HepG2 (cell line): ENCODE data around the gene NUP155. TPM values are rescaled to one million over a fixed set of nuclear protein-coding genes. Genes with fewer than 3 reads are reported as not detected.

Experiments
- ADNP ChIP-seq: sonication (generic); formaldehyde crosslinking; IDR thresholded peaks from 2 replicates; pipeline ENCODE4 v1.4.0; 2020; ENCODE audit warnings: missing genetic modification reagents
- ASH2L ChIP-seq: fragments of 300-600, 200-600 bp; sonication (generic); IDR thresholded peaks from 2 replicates; pipeline ENCODE4 v1.7.0; 2017; ENCODE audit warnings: low read depth, mild to moderate bottlenecking, moderate library complexity, mixed read lengths, low read length; ENCODE audit not compliant: insufficient read length
- DDIT3 ChIP-seq: sonication (generic); formaldehyde crosslinking; IDR thresholded peaks from 2 replicates; pipeline ENCODE4 v1.4.0; 2020; ENCODE audit warnings: mild to moderate bottlenecking, missing genetic modification reagents
- EEA1 ChIP-seq: sonication (generic); formaldehyde crosslinking; IDR thresholded peaks from 2 replicates; pipeline ENCODE4 v1.5.1; 2020; ENCODE audit warnings: mild to moderate bottlenecking, missing genetic modification reagents, borderline replicate concordance
- FOXA1 ChIP-seq, 2 experiments: fragments of 450-650 bp in 1 of 2; sonication (generic) in 1 of 2; formaldehyde crosslinking in 1 of 2; IDR thresholded peaks; 2 replicates each; pipeline versions ENCODE4 v1.4.0 to v1.6.1; 2016 to 2020; ENCODE audit warnings: missing genetic modification reagents in 1 of 2
- MAFF ChIP-seq: IDR thresholded peaks from 2 replicates; pipeline ENCODE4 v1.6.1; 2011; ENCODE audit warnings: low read depth, low read length, improper control_type of control experiment
- MTERF4 ChIP-seq: sonication (generic); formaldehyde crosslinking; IDR thresholded peaks from 2 replicates; pipeline ENCODE4 v1.8.0; 2023; ENCODE audit warnings: mild to moderate bottlenecking, missing genetic modification reagents
- NFYB ChIP-seq: sonication (generic); formaldehyde crosslinking; IDR thresholded peaks from 2 replicates; pipeline ENCODE4 v1.4.0; 2020; ENCODE audit warnings: missing genetic modification reagents
- NFYC ChIP-seq: IDR thresholded peaks from 2 replicates; pipeline ENCODE4 v1.6.1; 2016; ENCODE audit warnings: missing genetic modification reagents, missing compliant biosample characterization
- NR2F1 ChIP-seq, 2 experiments: fragments of 450-650 bp in 1 of 2; formaldehyde crosslinking in 1 of 2; IDR thresholded peaks; 2 replicates each; pipeline versions ENCODE4 v1.5.0 to v1.6.1; 2016 to 2020; ENCODE audit warnings: mild to moderate bottlenecking in 1 of 2, missing compliant biosample characterization in 1 of 2, missing genetic modification reagents in 1 of 2, moderate library complexity in 1 of 2
- PTBP1 ChIP-seq: fragments of 200-400 bp; formaldehyde crosslinking; IDR thresholded peaks from 2 replicates; pipeline ENCODE4 v1.6.1; 2018; ENCODE audit warnings: low read length, low read depth; ENCODE audit not compliant: poor library complexity, severe bottlenecking
- REL ChIP-seq: sonication (generic); formaldehyde crosslinking; conservative IDR thresholded peaks from 2 replicates; pipeline ENCODE4 v1.8.0; 2022; ENCODE audit warnings: mild to moderate bottlenecking, missing genetic modification reagents, moderate library complexity
- ZFP41 ChIP-seq: sonication (generic); formaldehyde crosslinking; IDR thresholded peaks from 2 replicates; pipeline ENCODE4 v1.4.0; 2020; ENCODE audit warnings: mild to moderate bottlenecking, missing genetic modification reagents, borderline replicate concordance
- ZNF143 ChIP-seq: sonication (generic); formaldehyde crosslinking; IDR thresholded peaks from 2 replicates; pipeline ENCODE4 v1.4.0; 2020; ENCODE audit warnings: missing genetic modification reagents
- ZNF326 ChIP-seq: sonication (generic); formaldehyde crosslinking; IDR thresholded peaks from 2 replicates; pipeline ENCODE4 v1.4.0; 2020; ENCODE audit warnings: missing genetic modification reagents, borderline replicate concordance
- ZNF335 ChIP-seq: sonication (generic); formaldehyde crosslinking; IDR thresholded peaks from 2 replicates; pipeline ENCODE4 v1.4.0; 2020; ENCODE audit warnings: missing genetic modification reagents
- ZNF383 ChIP-seq: sonication (generic); formaldehyde crosslinking; IDR thresholded peaks from 2 replicates; pipeline ENCODE4 v1.4.0; 2020; ENCODE audit warnings: missing genetic modification reagents, mild to moderate bottlenecking, borderline replicate concordance
- ZNF646 ChIP-seq: sonication (generic); formaldehyde crosslinking; IDR thresholded peaks from 2 replicates; pipeline ENCODE4 v1.9.0; 2021; ENCODE audit warnings: mild to moderate bottlenecking, missing genetic modification reagents
- ZNF841 ChIP-seq: sonication (generic); formaldehyde crosslinking; IDR thresholded peaks from 2 replicates; pipeline ENCODE4 v1.8.1; 2023; ENCODE audit warnings: missing genetic modification reagents, borderline replicate concordance
- polyA plus RNA-seq, 8 experiments: library from polyadenylated mRNA; depleted of rRNA in 3 of 8; stranded (reverse) in 7 of 8; unstranded in 1 of 8; fragments of >200 nt; fragmentation: Illumina TruSeq in 4 of 8; extraction: Trizol in 4 of 8; gene quantifications; 2 replicates each; pipeline versions ENCODE4 v1.2.1 to v1.2.3, GENCODE V29; 2011 to 2016; ENCODE audit warnings: low read depth in 4 of 8, missing spikeins in 1 of 8, mixed read lengths in 1 of 8; ENCODE audit not compliant: insufficient read depth in 1 of 8
- total RNA-seq, 5 experiments: library from RNA; depleted of rRNA; stranded (reverse); fragments of >200 nt; fragmentation: Illumina TruSeq; extraction: Trizol; gene quantifications; 2 replicates each; pipeline ENCODE4 v1.2.3, GENCODE V29; 2016; ENCODE audit warnings: low read depth in 1 of 5

The NUP155 gene
- total and polyA plus RNA-seq, 2 of the 13 experiments (the other 11 are each of a cell fraction or from before 2014, with no cell fraction given), result 13.0 to 57.4 TPM

- TF ChIP-seq ZNF646 (CRISPR knock-in tag), result no peak
- TF ChIP-seq DDIT3 (CRISPR knock-in tag), result no peak
- no peak for TF ChIP-seq ZNF841 (CRISPR knock-in tag)
- peak; percentile 38; the same call in 1 of the 2 replicates for TF ChIP-seq NFYC (CRISPR knock-in tag)
- no peak for TF ChIP-seq MTERF4 (CRISPR knock-in tag)
- TF ChIP-seq EEA1 (CRISPR knock-in tag), result no peak
- TF ChIP-seq ASH2L, result peak; percentile 66
- TF ChIP-seq ZNF326 (CRISPR knock-in tag), result no peak
- TF ChIP-seq ZNF143, result 0 out of 2 replicates have a peak, but pooled peaks have one; percentile 11
- TF ChIP-seq ADNP (CRISPR knock-in tag), result no peak
- TF ChIP-seq FOXA1 (IDR thresholded peaks at IDR 0.05), result no peak
- no peak for TF ChIP-seq FOXA1 (CRISPR knock-in tag; IDR thresholded peaks at IDR 0.05)
- no peak for TF ChIP-seq ZFP41 (CRISPR knock-in tag)
- peak; percentile 15; the same call in 1 of the 2 replicates for TF ChIP-seq NFYB (CRISPR knock-in tag)
- no peak for TF ChIP-seq NR2F1 (CRISPR knock-in tag; IDR thresholded peaks at IDR 0.05)
- peak; percentile 62 for TF ChIP-seq PTBP1
- TF ChIP-seq ZNF383 (CRISPR knock-in tag), result no peak
- TF ChIP-seq MAFF, result no peak
- TF ChIP-seq REL (CRISPR knock-in tag), result no peak
- no peak for TF ChIP-seq ZNF335
These were observed at the start of gene NUP155 (continued) for GRCh38 chr5:37370864-37371726.
